GM23248 (cell line): ENCODE results near the gene LIN7B. TPM values are rescaled to one million over a fixed set of nuclear protein-coding genes. Genes with fewer than 3 reads are reported as not detected.
A peak's percentile ranks its signal among the peaks of the same experiment; 100 is the strongest.

ENCODE experiments used
- DNase-seq: peaks from one replicate; pipeline ENCODE4 v3.0.0-alpha.2; 2015
- H2AFZ ChIP-seq: fragments of 200-600 bp; sonication (generic); 2 replicates; pipeline ENCODE4 v1.6.1; 2016; ENCODE audit warnings: antibody characterized with exemption
- H3F3A ChIP-seq: fragments of 200-600 bp; sonication (generic); 2 replicates; pipeline ENCODE4 v1.6.1; 2016; ENCODE audit warnings: mild to moderate bottlenecking, antibody characterized with exemption, mixed run types; ENCODE audit not compliant: insufficient read depth
- H3K27ac ChIP-seq: fragments of 200-600 bp; sonication (generic); 2 replicates; pipeline ENCODE4 v1.5.1; 2016; ENCODE audit warnings: mild to moderate bottlenecking
- H3K27me3 ChIP-seq: fragments of 200-600 bp; sonication (generic); replicated peaks from 2 replicates; pipeline ENCODE4 v1.6.1; 2016; ENCODE audit warnings: mild to moderate bottlenecking; ENCODE audit not compliant: insufficient read depth
- H3K36me3 ChIP-seq: fragments of 200-600 bp; sonication (generic); 2 replicates; pipeline ENCODE4 v1.6.1; 2016; ENCODE audit warnings: low read depth, mild to moderate bottlenecking
- H3K4me1 ChIP-seq: fragments of 200-600 bp; sonication (generic); 2 replicates; pipeline ENCODE4 v1.6.1; 2016; ENCODE audit warnings: mild to moderate bottlenecking; ENCODE audit not compliant: insufficient read depth
- H3K4me2 ChIP-seq: fragments of 200-600 bp; sonication (generic); one replicate; pipeline ENCODE4 v1.6.1; 2016; ENCODE audit warnings: mild to moderate bottlenecking; ENCODE audit not compliant: unreplicated experiment
- H3K4me3 ChIP-seq: fragments of 200-600 bp; sonication (generic); 2 replicates; pipeline ENCODE4 v1.5.1; 2016; ENCODE audit warnings: mild to moderate bottlenecking
- H3K79me2 ChIP-seq: fragments of 200-600 bp; sonication (generic); 2 replicates; pipeline ENCODE4 v1.6.1; 2016; ENCODE audit warnings: mild to moderate bottlenecking; ENCODE audit not compliant: insufficient read depth
- H3K9ac ChIP-seq: fragments of 200-600 bp; sonication (generic); 2 replicates; pipeline ENCODE4 v1.6.1; 2016; ENCODE audit warnings: mild to moderate bottlenecking
- H3K9me2 ChIP-seq: fragments of 200-600 bp; sonication (generic); 2 replicates; pipeline ENCODE4 v1.6.1; 2016; ENCODE audit warnings: mixed run types, mild to moderate bottlenecking, moderate library complexity; ENCODE audit not compliant: insufficient read depth
- H3K9me3 ChIP-seq: fragments of 200-600 bp; sonication (generic); one replicate; pipeline ENCODE4 v1.6.1; 2017; ENCODE audit warnings: low read depth
- H4K20me1 ChIP-seq: fragments of 200-600 bp; sonication (generic); 2 replicates; pipeline ENCODE4 v1.6.0; 2016; ENCODE audit not compliant: insufficient read depth
- EZH2 ChIP-seq: fragments of 200-600 bp; sonication (generic); IDR thresholded peaks from 2 replicates; pipeline ENCODE4 v1.6.1; 2018; ENCODE audit warnings: antibody characterized with exemption, mild to moderate bottlenecking; ENCODE audit not compliant: insufficient read depth, poor library complexity, severe bottlenecking
- EZH2phosphoT487 ChIP-seq: fragments of 200-600 bp; sonication (generic); IDR thresholded peaks from 2 replicates; pipeline ENCODE4 v1.6.1; 2018; ENCODE audit warnings: antibody characterized with exemption, moderate library complexity, mild to moderate bottlenecking, low read depth; ENCODE audit not compliant: insufficient read depth
- WGBS, 2 experiments: methylation state at CpG; one replicate each; pipeline ENCODE4 v1.1.6; 2015 to 2017; ENCODE audit warnings: low lambda C conversion rate in 2 of 2, low coverage in 1 of 2; ENCODE audit errors: missing lambda C conversion rate in 2 of 2; 5-methylcytosine and 5-hydroxymethylcytosine counted together
- in situ Hi-C: fragments of 300-500 bp; cut with MboI; formaldehyde crosslinking; loops from 2 replicates; pipeline ENCODE4 v1.15.0; 2020
- polyA plus RNA-seq: library from polyadenylated mRNA; unstranded; fragments of >200 nt; fragmentation: Nextera tagmentation; extraction: Ambion mirVana; gene quantifications from 2 replicates; pipeline ENCODE4 v1.2.1, GENCODE V29; 2016
- total RNA-seq: library from RNA; depleted of rRNA; stranded (reverse); fragments of >200 nt; shearing (Covaris generic); gene quantifications from 2 replicates; pipeline ENCODE4 v1.2.3, GENCODE V29; 2014

LIN7B gene
- total and polyA plus RNA-seq, 2 experiments from 2014 or later: 10.7 to 11.9 TPM

DNA sequence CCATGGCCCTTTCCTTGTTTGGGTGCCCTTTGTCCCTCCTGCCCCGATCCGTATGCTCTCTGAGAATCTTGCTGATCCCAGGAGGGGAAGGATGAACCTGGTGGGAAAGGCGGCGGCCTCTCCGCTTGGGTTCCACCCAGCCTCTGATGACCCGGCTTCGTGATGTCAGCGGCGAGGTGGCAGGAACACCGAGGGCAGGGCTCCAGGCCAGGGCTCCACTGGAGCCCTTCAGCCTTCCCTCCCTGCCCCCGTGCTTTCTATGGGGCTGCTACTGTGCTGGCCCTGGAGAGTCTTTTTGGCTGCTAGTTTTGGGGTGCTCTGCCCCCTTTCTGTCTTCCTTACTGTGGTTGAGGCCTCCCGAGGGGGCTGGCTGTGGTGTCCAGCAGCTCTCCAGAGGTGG is 11.9 kb upstream of the LIN7B start:
- H3K4me1 ChIP-seq: no peaks in the 10 kb centered on the region
- H3K27ac ChIP-seq: no peak overlapping the region
- DNase-seq: no peak
- no peak overlapping the region for H2AFZ ChIP-seq
- peaks cover 43% of the 10 kb centered on the region for H3K79me2 ChIP-seq
- peaks cover 6% of the 10 kb centered on the region for H4K20me1 ChIP-seq
- 91 to 97% methylated on average over 11 to 12 of the region's 12 CpGs for WGBS, 2 experiments
- H3K27me3 ChIP-seq: no peaks in the 10 kb centered on the region
- H3F3A ChIP-seq: peaks cover 19% of the 10 kb centered on the region
- TF ChIP-seq EZH2phosphoT487 (no peak), EZH2 (no peak)
- peaks cover 45% of the 10 kb centered on the region for H3K36me3 ChIP-seq
- H3K9ac ChIP-seq: no peak overlapping the region
- no peaks in the 10 kb centered on the region for H3K9me2 ChIP-seq
- in situ Hi-C loops: no loop called here
- H3K4me2 ChIP-seq: no peak overlapping the region
- H3K4me3 ChIP-seq: no peak overlapping the region
- H3K9me3 ChIP-seq: no peaks in the 10 kb centered on the region

DNA sequence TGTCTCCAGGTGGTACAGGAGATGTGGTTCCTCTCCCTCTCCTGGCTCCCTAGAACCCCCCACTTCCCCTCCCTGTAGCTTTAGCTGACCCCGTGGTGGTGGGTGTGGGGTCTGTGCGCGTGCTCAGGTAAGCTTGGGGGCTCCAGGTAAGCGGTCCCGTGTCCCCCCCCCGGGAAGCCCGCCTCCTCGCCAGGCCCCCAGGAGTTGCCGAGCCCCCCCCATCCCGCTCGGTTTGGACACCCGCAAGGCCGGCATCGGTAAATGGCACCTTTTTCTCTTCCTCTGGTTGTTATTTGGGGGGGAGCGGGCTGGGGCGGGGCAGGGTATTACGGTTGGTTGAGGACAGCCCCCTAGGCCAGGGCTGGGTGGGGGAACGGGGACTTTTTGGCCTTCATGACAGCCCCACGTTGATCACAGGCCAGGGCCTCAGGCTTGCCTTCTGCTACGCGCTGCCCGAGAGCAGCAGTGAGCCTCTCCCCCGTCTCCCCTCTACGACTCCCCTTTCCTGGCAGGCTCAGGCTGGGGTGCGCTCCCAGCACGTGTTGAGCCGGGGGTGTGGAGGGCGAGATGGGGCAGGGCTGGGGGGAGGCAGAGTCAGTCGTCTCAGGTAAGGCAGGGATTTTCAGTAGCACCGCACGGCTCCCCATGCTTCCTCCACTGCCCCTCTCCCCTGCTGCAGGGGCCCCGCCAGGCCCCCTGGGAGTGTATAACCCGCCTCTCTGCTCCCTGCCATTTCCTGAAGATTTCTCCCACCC is 10.7 kb upstream of the LIN7B start:
- no peak overlapping the region for H2AFZ ChIP-seq
- H3K27me3 ChIP-seq: no peaks in the 10 kb centered on the region
- no peak for DNase-seq
- TF ChIP-seq EZH2: no peak
- TF ChIP-seq EZH2phosphoT487: no peak
- H3F3A ChIP-seq: peaks cover 16% of the 10 kb centered on the region
- no peak overlapping the region for H3K4me2 ChIP-seq
- no peak overlapping the region for H3K4me3 ChIP-seq
- H3K9me2 ChIP-seq: no peaks in the 10 kb centered on the region
- no peaks in the 10 kb centered on the region for H3K9me3 ChIP-seq
- peaks cover 6% of the 10 kb centered on the region for H4K20me1 ChIP-seq
- in situ Hi-C loops: no loop called here
- H3K36me3 ChIP-seq: peaks cover 38% of the 10 kb centered on the region
- H3K9ac ChIP-seq: no peak overlapping the region
- no peak overlapping the region for H3K27ac ChIP-seq
- peaks cover 31% of the 10 kb centered on the region for H3K79me2 ChIP-seq
- WGBS, 2 experiments: 91 to 95% methylated on average over 4 to 33 of the region's 33 CpGs
- H3K4me1 ChIP-seq: no peaks in the 10 kb centered on the region

DNA sequence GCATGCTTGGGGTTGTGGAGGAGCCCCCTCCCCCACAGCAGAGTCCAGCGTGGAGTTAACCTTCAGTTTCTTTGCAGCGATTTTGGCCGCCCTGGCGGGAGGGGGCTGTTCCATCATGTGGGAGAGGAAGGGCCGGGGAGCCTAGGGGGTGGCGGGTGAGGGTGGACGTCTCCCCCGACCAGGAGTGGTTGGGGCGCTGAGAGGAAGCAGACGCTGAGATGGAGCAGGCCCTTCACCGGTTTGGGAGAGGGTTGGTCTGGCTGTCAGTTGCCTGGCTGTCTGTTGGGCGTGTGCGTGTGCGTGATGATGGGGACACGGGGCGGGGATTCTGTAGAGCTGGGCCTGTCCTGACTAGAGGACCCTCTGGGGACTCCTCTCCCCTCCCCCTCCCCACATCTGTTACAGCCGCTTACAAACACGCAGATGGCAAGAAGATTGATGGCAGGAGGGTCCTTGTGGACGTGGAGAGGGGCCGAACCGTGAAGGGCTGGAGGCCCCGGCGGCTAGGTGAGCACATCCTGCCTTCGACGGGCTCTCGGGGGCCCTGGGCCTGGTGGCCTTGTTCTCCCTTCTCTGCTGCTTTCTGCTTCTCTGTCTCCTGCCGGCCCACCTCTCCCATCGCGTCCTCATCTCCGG is 9.8 kb upstream of the LIN7B start:
- no peak overlapping the region for H3K27ac ChIP-seq
- WGBS, 2 experiments: 76 to 79% methylated on average over 26 to 30 of the region's 30 CpGs
- no peaks in the 10 kb centered on the region; the same call in 1 of the 2 replicates for H4K20me1 ChIP-seq
- H3K9me2 ChIP-seq: no peaks in the 10 kb centered on the region
- H3F3A ChIP-seq: peaks cover 25% of the 10 kb centered on the region
- H3K27me3 ChIP-seq: no peaks in the 10 kb centered on the region
- no peak overlapping the region for H3K4me2 ChIP-seq
- no peaks in the 10 kb centered on the region for H3K9me3 ChIP-seq
- peaks cover 23% of the 10 kb centered on the region for H3K79me2 ChIP-seq
- in situ Hi-C loops: no loop called here
- H3K36me3 ChIP-seq: peaks cover 37% of the 10 kb centered on the region; the same call in 1 of the 2 replicates
- H3K4me3 ChIP-seq: no peak overlapping the region
- no peak overlapping the region for H3K9ac ChIP-seq
- DNase-seq: no peak
- H3K4me1 ChIP-seq: no peaks in the 10 kb centered on the region
- TF ChIP-seq EZH2phosphoT487 (no peak), EZH2 (no peak)
- no peak overlapping the region for H2AFZ ChIP-seq

DNA sequence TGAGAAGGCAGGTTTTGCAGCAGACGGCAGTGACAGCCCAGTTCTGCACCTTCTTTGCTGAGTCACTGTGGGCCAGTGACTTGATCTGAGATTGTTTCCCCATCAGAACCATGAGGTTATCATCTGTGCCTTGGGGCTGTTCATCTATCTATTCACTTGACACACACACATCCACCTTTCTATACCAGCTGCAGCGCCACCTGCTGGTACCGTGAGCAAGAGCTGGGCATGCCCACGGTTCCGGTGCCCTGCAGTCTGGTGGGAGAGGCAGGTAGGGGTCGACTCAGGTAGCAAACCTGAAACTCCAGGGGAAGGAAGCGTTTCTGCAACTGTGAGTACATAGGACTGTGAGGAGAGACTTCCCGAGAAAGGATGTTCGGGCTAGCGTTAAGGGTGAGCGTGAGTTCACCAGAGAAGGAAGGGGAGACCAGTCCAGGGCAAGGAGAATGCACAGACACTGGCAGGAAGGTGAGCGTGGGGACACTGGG is 7.5 kb upstream of the LIN7B start:
- DNase-seq: peak; percentile 67

More for the DNA sequence above, 7.5 kb upstream of the LIN7B start:
- no peak overlapping the region for H3K9ac ChIP-seq
- H4K20me1 ChIP-seq: no peaks in the 10 kb centered on the region; the same call in 1 of the 2 replicates
- H3F3A ChIP-seq: peaks cover 47% of the 10 kb centered on the region
- H3K36me3 ChIP-seq: peaks cover 34% of the 10 kb centered on the region; the same call in 1 of the 2 replicates
- H3K79me2 ChIP-seq: peaks cover 5% of the 10 kb centered on the region; the same call in 1 of the 2 replicates
- no peaks in the 10 kb centered on the region for H3K27me3 ChIP-seq
- 67 to 73% methylated on average over 12 of the region's 12 CpGs for WGBS, 2 experiments
- H3K27ac ChIP-seq: no peak overlapping the region
- H3K4me1 ChIP-seq: peaks cover 13% of the 10 kb centered on the region
- H3K9me2 ChIP-seq: no peaks in the 10 kb centered on the region
- TF ChIP-seq EZH2 (no peak), EZH2phosphoT487 (no peak)
- H2AFZ ChIP-seq: no peak overlapping the region
- H3K4me3 ChIP-seq: no peak overlapping the region
- no peaks in the 10 kb centered on the region for H3K9me3 ChIP-seq
- H3K4me2 ChIP-seq: no peak overlapping the region
- in situ Hi-C loops: no loop called here
